Measurements from ENCODE around the gene MS4A4A.

Gene MS4A4A

GRCh38 chr11:60280412-60280811 lies at the start of gene MS4A4A:
TSS of gene MS4A4A (plus strand) at chr11:60280666. CDS start at chr11:60280676, 10 bp downstream.
- no peak for TF ChIP-seq EZH2phosphoT487 (IDR thresholded peaks at IDR 0.05; ENCODE audit: borderline replicate concordance)
- TF ChIP-seq, protein P1, sequence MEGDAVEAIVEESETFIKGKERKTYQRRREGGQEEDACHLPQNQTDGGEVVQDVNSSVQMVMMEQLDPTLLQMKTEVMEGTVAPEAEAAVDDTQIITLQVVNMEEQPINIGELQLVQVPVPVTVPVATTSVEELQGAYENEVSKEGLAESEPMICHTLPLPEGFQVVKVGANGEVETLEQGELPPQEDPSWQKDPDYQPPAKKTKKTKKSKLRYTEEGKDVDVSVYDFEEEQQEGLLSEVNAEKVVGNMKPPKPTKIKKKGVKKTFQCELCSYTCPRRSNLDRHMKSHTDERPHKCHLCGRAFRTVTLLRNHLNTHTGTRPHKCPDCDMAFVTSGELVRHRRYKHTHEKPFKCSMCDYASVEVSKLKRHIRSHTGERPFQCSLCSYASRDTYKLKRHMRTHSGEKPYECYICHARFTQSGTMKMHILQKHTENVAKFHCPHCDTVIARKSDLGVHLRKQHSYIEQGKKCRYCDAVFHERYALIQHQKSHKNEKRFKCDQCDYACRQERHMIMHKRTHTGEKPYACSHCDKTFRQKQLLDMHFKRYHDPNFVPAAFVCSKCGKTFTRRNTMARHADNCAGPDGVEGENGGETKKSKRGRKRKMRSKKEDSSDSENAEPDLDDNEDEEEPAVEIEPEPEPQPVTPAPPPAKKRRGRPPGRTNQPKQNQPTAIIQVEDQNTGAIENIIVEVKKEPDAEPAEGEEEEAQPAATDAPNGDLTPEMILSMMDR (conservative IDR thresholded peaks at IDR 0.05; ENCODE audit: low read length), result no peak
- no peaks in the 10 kb centered on the region for H3K4me1 ChIP-seq (ENCODE audit: insufficient read depth, low read length, poor library complexity, severe bottlenecking)
- H3K9me3 ChIP-seq (ENCODE audit: insufficient read depth, low read depth, low read length), result no peaks in the 10 kb centered on the region
- no peak within 1 kb of the TSS for H3K9ac ChIP-seq (ENCODE audit: low read depth, low read length, poor library complexity, severe bottlenecking)
- H3K27me3 ChIP-seq (ENCODE audit: insufficient read depth, low read length, poor library complexity, severe bottlenecking), result no peaks in the 10 kb centered on the region
- H3F3A ChIP-seq (ENCODE audit: low read depth), result no peaks in the 10 kb centered on the region
- no peaks in the 10 kb centered on the region for H4K20me1 ChIP-seq (ENCODE audit: insufficient read depth, low read length, poor library complexity, severe bottlenecking)
- H2AFZ ChIP-seq (ENCODE audit: low read length), result no peak within 1 kb of the TSS
- no peaks in the 10 kb centered on the region for H3K79me2 ChIP-seq (ENCODE audit: insufficient read depth, low read length)
- H3K9me2 ChIP-seq (replicated peaks; ENCODE audit: low read depth, low read length), result no peaks in the 10 kb centered on the region
- no peak within 1 kb of the TSS for H3K4me3 ChIP-seq (ENCODE audit: low read length, poor library complexity, severe bottlenecking)
- no peak within 1 kb of the TSS for H3K4me2 ChIP-seq (ENCODE audit: low read depth, low read length, poor library complexity, severe bottlenecking)
- H3K36me3 ChIP-seq (ENCODE audit: insufficient read depth, low read length), result no peaks in the 10 kb centered on the region

- no peaks in the 10 kb centered on the region for H3K9me3 ChIP-seq (ENCODE audit: insufficient read depth, low read depth, low read length)
Observed at GRCh38 chr11:60230681-60231080, 49.8 kb upstream of the MS4A4A start.

GRCh38 chr11:60235321-60235720 lies 45.1 kb upstream of the MS4A4A start:
- H3K9me2 ChIP-seq (replicated peaks; ENCODE audit: low read depth, low read length), result no peaks in the 10 kb centered on the region
- H3F3A ChIP-seq (ENCODE audit: low read depth), result no peaks in the 10 kb centered on the region
- H4K20me1 ChIP-seq (ENCODE audit: insufficient read depth, low read length, poor library complexity, severe bottlenecking), result no peaks in the 10 kb centered on the region
- H2AFZ ChIP-seq (ENCODE audit: low read length), result no peak overlapping the region
- no peak overlapping the region for H3K9ac ChIP-seq (ENCODE audit: low read depth, low read length, poor library complexity, severe bottlenecking)
- no peaks in the 10 kb centered on the region for H3K79me2 ChIP-seq (ENCODE audit: insufficient read depth, low read length)
- H3K4me1 ChIP-seq (ENCODE audit: insufficient read depth, low read length, poor library complexity, severe bottlenecking), result no peaks in the 10 kb centered on the region
- H3K36me3 ChIP-seq (ENCODE audit: insufficient read depth, low read length), result no peaks in the 10 kb centered on the region
- no peak overlapping the region for H3K4me3 ChIP-seq (ENCODE audit: low read length, poor library complexity, severe bottlenecking)
- TF ChIP-seq, protein P1 (conservative IDR thresholded peaks at IDR 0.05; ENCODE audit: low read length), result no peak
- TF ChIP-seq EZH2phosphoT487 (IDR thresholded peaks at IDR 0.05; ENCODE audit: borderline replicate concordance), result no peak
- H3K9me3 ChIP-seq (ENCODE audit: insufficient read depth, low read depth, low read length), result no peaks in the 10 kb centered on the region
- H3K4me2 ChIP-seq (ENCODE audit: low read depth, low read length, poor library complexity, severe bottlenecking), result no peak overlapping the region
- H3K27me3 ChIP-seq (ENCODE audit: insufficient read depth, low read length, poor library complexity, severe bottlenecking), result no peaks in the 10 kb centered on the region

More at GRCh38 chr11:60230681-60231080, 49.8 kb upstream of the MS4A4A start:
- no peaks in the 10 kb centered on the region for H4K20me1 ChIP-seq (ENCODE audit: insufficient read depth, low read length, poor library complexity, severe bottlenecking)
- H3K79me2 ChIP-seq (ENCODE audit: insufficient read depth, low read length), result no peaks in the 10 kb centered on the region
- H3K27me3 ChIP-seq (ENCODE audit: insufficient read depth, low read length, poor library complexity, severe bottlenecking), result no peaks in the 10 kb centered on the region
- no peaks in the 10 kb centered on the region for H3K36me3 ChIP-seq (ENCODE audit: insufficient read depth, low read length)
- no peak overlapping the region for H3K4me2 ChIP-seq (ENCODE audit: low read depth, low read length, poor library complexity, severe bottlenecking)
- H3K4me1 ChIP-seq (ENCODE audit: insufficient read depth, low read length, poor library complexity, severe bottlenecking), result no peaks in the 10 kb centered on the region
- no peak for TF ChIP-seq EZH2phosphoT487 (IDR thresholded peaks at IDR 0.05; ENCODE audit: borderline replicate concordance)
- TF ChIP-seq, protein P1 (conservative IDR thresholded peaks at IDR 0.05; ENCODE audit: low read length), result no peak
- no peak overlapping the region for H2AFZ ChIP-seq (ENCODE audit: low read length)
- no peaks in the 10 kb centered on the region for H3K9me2 ChIP-seq (replicated peaks; ENCODE audit: low read depth, low read length)
- no peaks in the 10 kb centered on the region for H3F3A ChIP-seq (ENCODE audit: low read depth)
- no peak overlapping the region for H3K9ac ChIP-seq (ENCODE audit: low read depth, low read length, poor library complexity, severe bottlenecking)
- no peak overlapping the region for H3K4me3 ChIP-seq (ENCODE audit: low read length, poor library complexity, severe bottlenecking)

All from Loucy (cell line).